GM21526 (cell line): Measurements from ENCODE around the gene GPRIN1.
A peak's percentile ranks its signal among the peaks of the same experiment; 100 is the strongest.

Experiments
- ATAC-seq: cut with Tn5 transposase; IDR thresholded peaks from one replicate; pipeline ENCODE4 v1.9.1; 2021; ENCODE audit warnings: moderate library complexity; ENCODE audit not compliant: unreplicated experiment, low FRiP score

GPRIN1 gene

GRCh38 chr5:176625512-176625911 is 15.6 kb upstream of the GPRIN1 start:
- ATAC-seq: no peak

GRCh38 chr5:176624938-176625337 is 15.0 kb upstream of the GPRIN1 start:
- ATAC-seq: no peak

- ATAC-seq: no peak
Observed at GRCh38 chr5:176624142-176624541, 14.2 kb upstream of the GPRIN1 start.

GRCh38 chr5:176621661-176622079 is 11.7 kb upstream of the GPRIN1 start:
- no peak for ATAC-seq

GRCh38 chr5:176620333-176620981 is 10.5 kb upstream of the GPRIN1 start:
- no peak for ATAC-seq

GRCh38 chr5:176619569-176620332 is 9.8 kb upstream of the GPRIN1 start:
- no peak for ATAC-seq

- ATAC-seq: peak; percentile 84
Observed at GRCh38 chr5:176619203-176619568, 9.2 kb upstream of the GPRIN1 start.

- ATAC-seq: no peak
Observed at GRCh38 chr5:176618783-176619182, 8.8 kb upstream of the GPRIN1 start.

GRCh38 chr5:176616511-176616910 is 6.6 kb upstream of the GPRIN1 start:
- no peak for ATAC-seq

- no peak for ATAC-seq
Observed at GRCh38 chr5:176614805-176615478, 5.0 kb upstream of the GPRIN1 start.

- ATAC-seq: no peak
Observed at GRCh38 chr5:176612855-176613254, 2.9 kb upstream of the GPRIN1 start.

GRCh38 chr5:176612008-176612407 is 2.1 kb upstream of the GPRIN1 start:
- ATAC-seq: no peak

- ATAC-seq: no peak
Observed at GRCh38 chr5:176611435-176611834, 1.5 kb upstream of the GPRIN1 start.

- no peak for ATAC-seq
Observed at GRCh38 chr5:176610435-176610773, 448 bp upstream of the GPRIN1 start.

GRCh38 chr5:176608937-176609723 is 826 bp downstream of the GPRIN1 start:
- ATAC-seq: peak; percentile 13

- ATAC-seq: no peak
Observed at GRCh38 chr5:176608142-176608705, 1.7 kb downstream of the GPRIN1 start.

- no peak for ATAC-seq
Observed at GRCh38 chr5:176606875-176607274, 3.1 kb downstream of the GPRIN1 start.

GRCh38 chr5:176606032-176606431 is 3.9 kb downstream of the GPRIN1 start:
- no peak for ATAC-seq

- ATAC-seq: no peak
Observed at GRCh38 chr5:176603091-176603490, 6.9 kb downstream of the GPRIN1 start.

GRCh38 chr5:176601901-176602482 is 8.0 kb downstream of the GPRIN1 start:
- no peak for ATAC-seq
